GM10248 (cell line): ENCODE measurements around the gene CCDC8.
"Not testable (repeated sequence)": the region's sequence is repeated elsewhere in the genome, so short reads cannot be mapped to it uniquely, and the experiment has no call there.

Source experiments
- CTCF ChIA-PET: fragments of 300-600 bp; sonication (Branson Sonifier 250); formaldehyde crosslinking; extraction: SDS; loops from one replicate; lab custom pipeline; 2021; ENCODE audit warnings: antibody characterized with exemption; lab: Yijun Ruan, JAX
- POLR2A ChIA-PET: fragments of 350-650 bp; sonication (Branson Sonifier 250); formaldehyde crosslinking; extraction: SDS; loops from one replicate; lab custom pipeline; 2020; ENCODE audit warnings: antibody characterized with exemption; lab: Yijun Ruan, JAX
- DNase-seq: peaks from one replicate; pipeline ENCODE4 v3.0.0; 2012; ENCODE audit errors: extremely low spot score
- TF ChIP-seq, protein P1 (sequence below): IDR thresholded peaks from 2 replicates; pipeline ENCODE4 v1.5.1; 2012; ENCODE audit warnings: mild to moderate bottlenecking, low read depth; ENCODE audit errors: extremely low read depth, missing control alignments, control extremely low read depth

The CCDC8 gene

GRCh38 chr19:46447006-46447405, 33.6 kb upstream of the CCDC8 start:
- TF ChIP-seq, protein P1, sequence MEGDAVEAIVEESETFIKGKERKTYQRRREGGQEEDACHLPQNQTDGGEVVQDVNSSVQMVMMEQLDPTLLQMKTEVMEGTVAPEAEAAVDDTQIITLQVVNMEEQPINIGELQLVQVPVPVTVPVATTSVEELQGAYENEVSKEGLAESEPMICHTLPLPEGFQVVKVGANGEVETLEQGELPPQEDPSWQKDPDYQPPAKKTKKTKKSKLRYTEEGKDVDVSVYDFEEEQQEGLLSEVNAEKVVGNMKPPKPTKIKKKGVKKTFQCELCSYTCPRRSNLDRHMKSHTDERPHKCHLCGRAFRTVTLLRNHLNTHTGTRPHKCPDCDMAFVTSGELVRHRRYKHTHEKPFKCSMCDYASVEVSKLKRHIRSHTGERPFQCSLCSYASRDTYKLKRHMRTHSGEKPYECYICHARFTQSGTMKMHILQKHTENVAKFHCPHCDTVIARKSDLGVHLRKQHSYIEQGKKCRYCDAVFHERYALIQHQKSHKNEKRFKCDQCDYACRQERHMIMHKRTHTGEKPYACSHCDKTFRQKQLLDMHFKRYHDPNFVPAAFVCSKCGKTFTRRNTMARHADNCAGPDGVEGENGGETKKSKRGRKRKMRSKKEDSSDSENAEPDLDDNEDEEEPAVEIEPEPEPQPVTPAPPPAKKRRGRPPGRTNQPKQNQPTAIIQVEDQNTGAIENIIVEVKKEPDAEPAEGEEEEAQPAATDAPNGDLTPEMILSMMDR, result no peak
- CTCF ChIA-PET, result interaction anchor here (1.6 to 1.9 kb wide), 2 partner anchors 10 to 49 kb away, joined by 3 to 4 read pairs; no protein-coding TSS in a partner anchor
- no peak for DNase-seq
- POLR2A ChIA-PET, result no interaction called here

DNA sequence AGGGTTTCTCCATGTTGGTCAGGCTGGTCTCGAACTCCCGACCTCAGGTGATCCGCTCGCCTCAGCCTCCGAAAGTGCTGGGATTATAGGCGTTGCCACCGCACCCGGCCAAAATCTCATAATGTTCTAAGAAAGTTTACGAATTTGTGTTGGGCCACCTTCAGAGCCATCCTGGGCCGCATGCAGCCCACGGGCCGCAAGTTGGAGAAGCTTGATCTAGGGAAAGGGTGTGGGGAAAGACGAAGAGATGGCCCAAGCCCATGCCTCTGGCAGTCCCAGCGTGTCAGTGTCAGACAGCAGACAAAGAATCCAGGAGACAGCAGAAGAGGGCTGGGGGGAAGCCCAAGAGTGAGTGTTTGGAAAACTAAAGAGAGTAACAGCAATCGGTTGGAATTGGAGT, 32.7 kb upstream of the CCDC8 start:
- no peak for DNase-seq
- ChIA-PET CTCF (interaction anchor here (1.9 kb wide), 1 partner anchor 9 kb away, joined by 4 read pairs; no protein-coding TSS in a partner anchor), POLR2A (no interaction called here)
- TF ChIP-seq, protein P1, result no peak

GRCh38 chr19:46442808-46443450, 29.6 kb upstream of the CCDC8 start:
- TF ChIP-seq, protein P1, result no peak
- DNase-seq, result no peak
- POLR2A ChIA-PET, result no interaction called here
- CTCF ChIA-PET, result no interaction called here

- TF ChIP-seq, protein P1, result no peak
- CTCF ChIA-PET, result no interaction called here
- no peak for DNase-seq
- POLR2A ChIA-PET, result no interaction called here
Observed at GRCh38 chr19:46441866-46442265, 28.5 kb upstream of the CCDC8 start.

GRCh38 chr19:46435689-46436088, 22.3 kb upstream of the CCDC8 start:
- POLR2A ChIA-PET, DNase-seq, CTCF ChIA-PET: not testable (repeated sequence)

DNA sequence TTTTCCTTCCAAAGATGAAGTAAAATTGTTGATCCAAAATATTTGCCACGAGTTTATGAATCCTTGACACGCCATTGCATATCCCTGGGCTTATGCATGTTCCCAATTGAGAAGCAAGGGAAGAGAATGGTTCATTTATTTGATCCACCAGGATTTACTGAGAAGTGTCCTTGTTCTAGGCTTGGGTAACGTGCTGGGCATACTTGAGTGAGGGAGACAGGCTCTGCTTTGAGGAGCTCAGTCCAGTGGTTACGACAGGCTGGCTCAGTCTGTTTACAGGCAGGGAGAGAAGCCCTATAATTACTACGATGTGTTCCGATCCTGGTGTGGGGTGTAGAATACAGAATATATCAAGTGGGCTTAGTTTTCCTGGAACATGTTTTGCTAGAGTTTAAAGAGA, 21.6 kb upstream of the CCDC8 start:
- ChIA-PET POLR2A (no interaction called here), CTCF (interaction anchor here (1.7 kb wide), 1 partner anchor 39 kb away, joined by 4 read pairs; no protein-coding TSS in a partner anchor)
- DNase-seq, result no peak
- TF ChIP-seq, protein P1, result no peak

GRCh38 chr19:46433470-46433869, 20.1 kb upstream of the CCDC8 start:
- not testable (repeated sequence) for DNase-seq
- CTCF ChIA-PET, result interaction anchor here (1.1 to 1.7 kb wide), 2 partner anchors 32 to 41 kb away, joined by 3 to 4 read pairs; no protein-coding TSS in a partner anchor
- POLR2A ChIA-PET, result interaction anchor here (0.7 kb wide), 1 partner anchor 213 kb away, joined by 3 read pairs; no protein-coding TSS in a partner anchor

GRCh38 chr19:46431824-46432223, 18.5 kb upstream of the CCDC8 start:
- CTCF ChIA-PET, result no interaction called here
- DNase-seq, result no peak
- POLR2A ChIA-PET, result no interaction called here
- TF ChIP-seq, protein P1, result no peak
